Skeletal muscle tissue (tissue), 4 donors: ENCODE results near the gene CDV3. TPM values are rescaled to one million over a fixed set of nuclear protein-coding genes. Genes with fewer than 3 reads are reported as not detected.
"Not testable (repeated sequence)": the region's sequence is repeated elsewhere in the genome, so short reads cannot be mapped to it uniquely, and the experiment has no call there.

Source experiments
- H3K27ac ChIP-seq: one replicate; pipeline ENCODE4 v1.7.0; 2013; ENCODE audit warnings: mild to moderate bottlenecking, low read depth, low read length, inconsistent platforms
- H3K27me3 ChIP-seq, 3 donors: one replicate each; pipeline ENCODE4 v1.7.0; 2013; ENCODE audit warnings: low read length in 3 of 3; ENCODE audit not compliant: control insufficient read depth in 3 of 3, insufficient read depth in 3 of 3
- H3K36me3 ChIP-seq, 3 donors: one replicate each; pipeline ENCODE4 v1.7.0; 2013; ENCODE audit warnings: low read length in 3 of 3; ENCODE audit not compliant: control insufficient read depth in 3 of 3, insufficient read depth in 3 of 3
- H3K4me1 ChIP-seq, 3 donors: one replicate each; pipeline ENCODE4 v1.7.0; 2013; ENCODE audit warnings: low read length in 3 of 3, mild to moderate bottlenecking in 3 of 3; ENCODE audit not compliant: control insufficient read depth in 3 of 3, insufficient read depth in 3 of 3
- H3K4me3 ChIP-seq, 3 donors: one replicate each; pipeline ENCODE4 v1.7.0; 2013; ENCODE audit warnings: low read length in 3 of 3
- H3K9ac ChIP-seq, 3 donors: one replicate each; pipeline ENCODE4 v1.7.0; 2013; ENCODE audit warnings: low read length in 3 of 3, mild to moderate bottlenecking in 3 of 3, moderate library complexity in 2 of 3, low read depth in 1 of 3
- H3K9me3 ChIP-seq, 3 donors: one replicate each; pipeline ENCODE4 v1.7.0; 2013; ENCODE audit warnings: low read length in 3 of 3; ENCODE audit not compliant: control insufficient read depth in 3 of 3
- total RNA-seq: library from RNA; depleted of rRNA; stranded (reverse); fragments of >200 nt; gene quantifications from one replicate; pipeline ENCODE4 v1.2.3, GENCODE V29; 2014
- donor health status: Osteomylitis.

CDV3 gene, protein sequence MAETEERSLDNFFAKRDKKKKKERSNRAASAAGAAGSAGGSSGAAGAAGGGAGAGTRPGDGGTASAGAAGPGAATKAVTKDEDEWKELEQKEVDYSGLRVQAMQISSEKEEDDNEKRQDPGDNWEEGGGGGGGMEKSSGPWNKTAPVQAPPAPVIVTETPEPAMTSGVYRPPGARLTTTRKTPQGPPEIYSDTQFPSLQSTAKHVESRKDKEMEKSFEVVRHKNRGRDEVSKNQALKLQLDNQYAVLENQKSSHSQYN
- total RNA-seq: 121 TPM

DNA sequence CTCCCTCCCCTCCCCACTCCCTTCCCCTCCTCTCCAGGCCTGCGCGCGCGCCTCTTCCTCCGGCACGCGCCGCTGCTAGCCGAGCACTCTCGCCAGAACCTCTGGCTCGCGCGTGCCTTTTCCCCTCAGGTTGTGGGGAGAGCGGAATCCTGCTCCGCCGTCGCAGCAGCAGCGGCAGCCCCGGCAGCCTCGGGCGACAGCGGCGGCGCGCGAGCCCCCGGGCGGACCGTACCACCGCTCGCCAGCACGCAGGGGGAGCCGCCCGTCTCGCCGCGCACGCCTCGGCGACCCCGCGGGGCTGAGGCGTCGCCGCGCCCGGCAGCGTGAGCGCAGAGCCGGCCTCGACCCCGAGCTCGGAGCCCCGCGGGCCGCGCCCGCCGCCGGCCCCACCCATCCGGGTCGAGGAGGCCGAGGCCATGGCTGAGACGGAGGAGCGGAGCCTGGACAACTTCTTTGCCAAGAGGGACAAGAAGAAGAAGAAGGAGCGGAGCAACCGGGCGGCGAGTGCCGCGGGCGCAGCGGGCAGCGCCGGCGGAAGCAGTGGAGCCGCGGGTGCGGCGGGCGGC, at the start of gene CDV3:
CDV3 (plus strand) TSS at position 58 of the 566 bp plus-strand sequence; CDS start at position 417, 359 bp downstream.
- no peaks in the 10 kb centered on the region for H3K27me3 ChIP-seq
- H3K36me3 ChIP-seq: peaks cover 9 to 25% (median 13%) of the 10 kb centered on the region in 3 donors
- no peaks in the 10 kb centered on the region for H3K9me3 ChIP-seq
- H3K4me3 ChIP-seq: peak within 1 kb of the TSS; percentile 79 to 92 (median 86)
- H3K27ac ChIP-seq: peak within 1 kb of the TSS; percentile 96
- H3K9ac ChIP-seq: peak within 1 kb of the TSS; percentile 87 to 95 (median 91)
- H3K4me1 ChIP-seq: peaks cover 31 to 40% (median 35%) of the 10 kb centered on the region in 3 donors

DNA sequence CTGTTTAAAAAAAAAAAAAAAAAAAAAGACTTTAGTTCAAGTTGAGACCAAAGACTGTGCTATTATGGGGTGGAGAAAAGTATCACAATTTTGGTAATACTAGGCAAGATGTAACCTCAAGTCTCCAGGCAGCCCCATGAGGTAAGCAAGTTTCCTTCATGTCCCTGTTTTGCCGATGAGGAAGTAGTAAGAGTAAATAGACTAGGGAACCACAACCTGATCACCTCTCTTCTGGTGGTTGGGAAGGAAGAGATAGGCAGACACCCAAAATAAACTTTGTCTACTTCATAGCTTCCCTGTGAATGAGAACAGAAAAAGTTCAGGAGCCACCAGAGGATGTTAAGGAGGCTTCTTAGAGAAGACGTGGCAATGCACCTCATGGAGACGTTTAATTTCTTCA, 49.7 kb upstream of the CDV3 start:
- H3K9me3 ChIP-seq: not testable (repeated sequence)

DNA sequence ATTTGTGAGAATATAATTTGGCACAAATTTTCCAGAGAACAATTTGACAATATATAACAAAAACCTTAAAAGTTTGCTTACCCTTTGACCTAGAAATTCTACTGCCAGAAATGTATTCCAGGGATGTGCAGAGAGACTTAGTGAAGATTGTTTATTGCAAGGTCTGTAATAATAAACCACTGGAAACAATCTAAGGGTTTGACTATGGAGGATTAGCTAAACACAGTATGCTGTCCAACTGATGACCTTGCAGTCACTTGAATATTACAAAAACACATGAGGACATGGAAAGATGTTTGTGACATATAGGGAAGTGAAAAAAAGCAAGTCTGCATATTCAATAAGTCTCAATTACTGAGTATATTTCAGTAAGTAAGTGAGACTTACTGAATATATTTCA, 48.1 kb upstream of the CDV3 start:
- Histone ChIP-seq H3K36me3 (no peaks in the 10 kb centered on the region), H3K27me3 (no peaks in the 10 kb centered on the region), H3K9me3 (no peaks in the 10 kb centered on the region), H3K9ac (no peak overlapping the region), H3K4me3 (no peak overlapping the region), H3K4me1 (no peaks in the 10 kb centered on the region), H3K27ac (peak overlapping the region; percentile 14)

More for the DNA sequence above, 49.7 kb upstream of the CDV3 start:
- not testable (repeated sequence) for H3K27me3 ChIP-seq, H3K9ac ChIP-seq, H3K4me3 ChIP-seq, H3K27ac ChIP-seq, H3K36me3 ChIP-seq, H3K4me1 ChIP-seq

DNA sequence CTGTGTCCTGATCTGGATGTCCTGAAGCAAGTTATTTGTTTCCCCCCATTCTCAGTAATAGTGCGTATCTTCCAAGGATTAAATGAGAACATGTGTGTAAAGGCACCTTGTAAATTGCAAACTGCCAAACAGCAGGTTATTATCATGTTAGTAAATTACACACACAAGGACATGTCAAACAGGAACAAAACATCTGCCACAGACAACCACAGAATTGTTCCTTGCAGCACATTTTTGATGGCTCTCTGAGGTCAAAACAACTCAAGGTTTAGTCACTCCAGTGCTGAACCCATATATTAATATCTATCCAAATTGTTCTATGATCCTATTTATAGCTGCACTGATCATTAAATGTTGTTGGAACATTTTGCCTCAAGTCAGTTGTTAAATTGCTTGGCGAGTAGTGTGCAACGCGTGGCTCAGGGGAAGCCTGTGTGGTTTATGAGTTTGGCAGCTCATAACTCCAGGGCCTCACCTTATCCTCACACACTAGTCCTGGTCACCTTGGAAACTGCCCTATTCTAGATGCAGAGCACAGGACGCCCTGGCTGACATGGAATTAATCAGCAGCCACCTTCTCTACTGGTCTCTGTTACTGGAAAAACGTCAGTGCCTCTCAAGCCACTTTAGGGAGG, 46.3 kb upstream of the CDV3 start:
- no peaks in the 10 kb centered on the region for H3K36me3 ChIP-seq
- no peak overlapping the region for H3K4me3 ChIP-seq
- H3K27ac ChIP-seq: no peak overlapping the region
- no peaks in the 10 kb centered on the region for H3K27me3 ChIP-seq
- H3K9me3 ChIP-seq: no peaks in the 10 kb centered on the region
- no peaks in the 10 kb centered on the region for H3K4me1 ChIP-seq
- H3K9ac ChIP-seq: no peak overlapping the region

DNA sequence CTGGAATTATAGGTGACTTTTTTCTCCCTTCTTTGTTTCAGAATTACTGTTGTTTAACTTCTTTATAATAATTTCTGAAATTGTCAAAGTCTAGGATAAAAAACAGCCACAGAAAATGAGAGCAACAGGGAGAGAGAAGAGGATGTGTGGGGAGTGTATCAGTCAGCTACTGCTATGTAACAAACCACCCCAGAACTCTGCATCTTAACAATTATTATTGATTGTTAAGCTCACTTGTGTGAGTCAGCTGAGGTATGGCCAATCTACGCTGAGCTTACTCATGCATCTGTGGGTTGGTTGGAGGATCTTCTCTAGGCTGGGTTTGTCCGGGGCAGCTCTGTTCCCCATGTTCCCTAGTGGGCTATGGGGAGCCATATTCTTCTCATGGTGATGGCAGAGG, 43.7 kb upstream of the CDV3 start:
- Histone ChIP-seq H3K27me3 (no peaks in the 10 kb centered on the region), H3K4me3 (no peak overlapping the region), H3K27ac (no peak overlapping the region), H3K4me1 (no peaks in the 10 kb centered on the region), H3K9ac (no peak overlapping the region), H3K9me3 (no peaks in the 10 kb centered on the region), H3K36me3 (no peaks in the 10 kb centered on the region)

DNA sequence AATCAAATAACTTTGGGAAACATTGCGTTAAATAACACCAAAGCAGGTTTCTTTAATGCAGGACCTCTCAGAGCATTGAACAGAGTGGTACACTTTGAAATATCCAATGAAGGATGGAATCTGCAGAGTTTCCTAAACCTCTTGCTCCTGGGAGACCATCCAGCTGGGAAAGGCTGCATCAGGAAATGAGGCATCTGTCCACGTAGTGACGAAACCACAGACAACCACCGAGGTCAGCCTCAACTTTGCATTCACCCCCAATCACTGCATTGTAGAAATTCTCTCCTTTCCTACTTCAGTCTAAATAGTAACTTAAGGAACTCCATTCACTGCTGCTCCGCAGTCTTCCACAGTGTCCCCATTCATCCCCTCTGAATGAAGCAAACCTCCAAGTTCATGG, 41.5 kb upstream of the CDV3 start:
- Histone ChIP-seq H3K36me3 (no peaks in the 10 kb centered on the region), H3K9ac (no peak overlapping the region), H3K27ac (no peak overlapping the region), H3K4me1 (peaks cover 0 to 3% (median 0%) of the 10 kb centered on the region in 3 donors), H3K4me3 (no peak overlapping the region), H3K9me3 (no peaks in the 10 kb centered on the region), H3K27me3 (no peaks in the 10 kb centered on the region)

DNA sequence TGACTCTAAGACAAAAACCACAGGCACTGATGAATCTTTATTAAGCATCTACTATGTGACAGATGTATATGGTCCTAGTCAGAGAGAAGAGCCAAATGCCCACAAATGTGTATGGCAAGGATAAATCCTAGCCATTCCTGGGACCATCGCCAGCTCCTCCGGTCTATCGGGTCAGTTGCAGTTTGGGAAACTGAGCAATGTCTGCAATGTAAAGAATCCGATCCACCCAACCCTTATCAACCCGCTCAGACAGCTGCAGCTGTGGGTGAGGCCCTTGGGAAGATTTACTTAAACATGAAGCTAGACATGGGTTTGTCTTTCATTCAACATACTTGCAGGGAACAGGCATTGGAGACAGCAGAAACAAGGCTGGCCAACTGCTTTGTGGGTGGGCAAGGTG, 40.5 kb upstream of the CDV3 start:
- Histone ChIP-seq H3K27ac (no peak overlapping the region), H3K36me3 (no peaks in the 10 kb centered on the region), H3K9me3 (no peaks in the 10 kb centered on the region), H3K27me3 (no peaks in the 10 kb centered on the region), H3K4me1 (peaks cover 0 to 3% (median 0%) of the 10 kb centered on the region in 3 donors), H3K4me3 (no peak overlapping the region), H3K9ac (no peak overlapping the region)

DNA sequence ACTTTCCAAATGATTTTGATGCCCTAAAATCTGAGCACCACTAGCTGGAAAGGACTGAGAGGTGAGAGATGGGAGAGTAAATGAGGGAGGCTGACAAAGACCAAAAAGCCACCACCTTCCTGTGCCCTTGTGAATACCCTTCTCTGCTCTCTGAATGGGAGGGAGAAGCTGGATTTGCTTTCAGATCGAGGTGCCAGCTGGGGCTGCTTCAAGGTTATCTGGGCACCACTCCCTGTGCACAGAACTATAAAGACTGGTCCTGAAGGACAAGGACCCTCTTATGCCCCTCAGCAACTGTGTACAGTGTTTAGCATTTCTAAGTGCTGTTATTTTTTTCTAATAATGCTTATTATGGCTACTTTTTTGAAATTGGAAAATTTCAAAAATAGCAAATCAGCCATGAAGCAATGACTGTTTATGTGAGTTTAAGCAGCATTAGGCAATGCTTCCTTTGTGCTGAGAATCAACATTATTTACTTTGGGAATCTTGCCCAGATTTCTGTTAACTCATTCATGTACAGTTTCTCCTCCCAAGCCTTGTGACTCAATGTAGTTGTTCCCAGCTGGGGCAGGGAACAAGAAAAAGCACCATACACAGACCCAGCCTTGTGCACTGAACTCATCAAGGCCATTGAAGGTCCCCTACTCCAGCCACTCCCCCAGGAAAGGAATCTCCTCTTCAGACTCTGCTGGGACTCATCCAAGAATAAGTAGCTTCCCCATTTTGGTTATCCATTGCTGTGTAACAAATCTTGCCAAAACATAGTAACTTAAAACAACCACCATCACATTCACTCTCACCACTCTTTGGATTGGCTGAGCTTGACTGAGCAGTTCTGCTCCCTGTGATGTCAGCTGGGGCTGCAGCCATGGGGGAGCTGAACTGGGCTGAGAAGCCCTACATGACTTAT, 37.3 kb upstream of the CDV3 start:
- Histone ChIP-seq H3K9ac (no peak overlapping the region), H3K4me3 (no peak overlapping the region), H3K27me3 (no peaks in the 10 kb centered on the region), H3K9me3 (no peaks in the 10 kb centered on the region), H3K27ac (peak overlapping the region; percentile 59), H3K4me1 (peaks cover 0 to 3% (median 0%) of the 10 kb centered on the region in 3 donors), H3K36me3 (no peaks in the 10 kb centered on the region)

DNA sequence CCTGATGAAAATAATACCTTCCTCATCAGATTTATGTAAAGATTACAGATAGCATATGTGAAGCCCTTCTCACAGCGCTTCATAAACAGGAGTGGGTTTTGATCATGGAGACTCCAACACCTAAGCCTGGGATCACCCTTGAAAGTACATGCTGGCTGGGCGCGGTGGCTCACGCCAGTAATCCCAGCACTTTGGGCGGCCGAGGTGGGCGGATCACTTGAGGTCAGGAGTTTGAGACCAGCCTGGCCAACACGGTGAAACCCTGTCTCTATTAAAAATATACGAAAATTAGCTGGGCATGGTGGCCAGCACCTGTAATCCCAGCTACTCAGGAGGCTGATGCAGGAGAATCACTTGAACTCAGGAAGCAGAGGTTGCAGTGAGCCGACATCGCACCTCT, 36.4 kb upstream of the CDV3 start:
- H3K4me3 ChIP-seq, H3K9ac ChIP-seq, H3K36me3 ChIP-seq, H3K27ac ChIP-seq, H3K9me3 ChIP-seq, H3K4me1 ChIP-seq, H3K27me3 ChIP-seq: not testable (repeated sequence)
